AG04449 (cell line): Measurements from ENCODE around the gene TFAP2B.

Experiments
- CTCF ChIA-PET: fragments of 350-600 bp; formaldehyde crosslinking; extraction: SDS; loops from one replicate; lab custom pipeline; 2021; ENCODE audit warnings: antibody characterized with exemption; lab: Yijun Ruan, JAX
- POLR2A ChIA-PET: fragments of 400-600, 350-600 bp; formaldehyde crosslinking; extraction: SDS; loops from one replicate; lab custom pipeline; 2020; ENCODE audit warnings: antibody characterized with exemption, inconsistent platforms; lab: Yijun Ruan, JAX
- DNase-seq: peaks from one replicate; pipeline ENCODE4 v3.0.0-alpha.2; 2010; ENCODE audit warnings: low read depth, low spot score
- H3K4me3 ChIP-seq: 2 replicates; pipeline ENCODE4 v1.5.1; 2011; ENCODE audit warnings: low read depth, mild to moderate bottlenecking, control low read depth, low read length
- TF ChIP-seq, protein P1 (sequence below): IDR thresholded peaks from one replicate; pipeline ENCODE4 v1.5.1; 2011; ENCODE audit warnings: mild to moderate bottlenecking, moderate library complexity, low read length, control low read depth, inconsistent platforms; ENCODE audit not compliant: insufficient read depth; ENCODE audit errors: missing control alignments

Gene TFAP2B

DNA sequence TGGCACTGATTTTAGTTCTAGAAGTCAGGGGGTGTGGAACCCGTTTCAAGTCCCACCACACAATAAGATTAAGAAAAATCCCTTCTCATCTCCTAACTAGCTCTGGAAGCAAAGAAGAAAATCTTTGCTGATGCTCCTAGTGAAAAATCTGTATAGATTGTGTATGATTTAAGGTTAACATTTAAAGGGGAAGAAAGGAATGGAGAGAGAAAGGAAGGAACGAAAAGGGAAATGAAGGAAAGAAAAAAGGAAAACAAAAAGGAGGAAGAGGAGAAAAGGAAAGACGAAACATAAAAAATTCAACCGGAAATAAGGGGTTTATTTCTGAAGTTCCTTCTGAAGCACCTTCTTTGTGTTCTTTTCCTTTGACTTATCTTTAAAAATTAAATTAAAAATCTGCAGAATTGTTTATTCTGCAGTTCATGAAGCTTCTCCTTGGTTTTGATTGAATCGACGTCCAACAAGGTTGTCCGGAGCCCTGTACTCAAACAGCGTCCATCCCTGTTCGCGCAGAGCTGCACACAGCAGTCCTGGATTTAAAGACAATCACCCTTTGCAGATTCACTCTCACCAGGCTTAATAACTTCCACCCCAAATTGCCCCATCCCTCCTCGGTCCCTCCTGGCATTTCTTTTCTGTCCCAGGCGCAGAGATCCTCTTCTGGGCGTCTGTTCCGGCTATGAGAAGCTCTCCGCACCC, 1.6 kb upstream of the TFAP2B start:
- TF ChIP-seq, protein P1, sequence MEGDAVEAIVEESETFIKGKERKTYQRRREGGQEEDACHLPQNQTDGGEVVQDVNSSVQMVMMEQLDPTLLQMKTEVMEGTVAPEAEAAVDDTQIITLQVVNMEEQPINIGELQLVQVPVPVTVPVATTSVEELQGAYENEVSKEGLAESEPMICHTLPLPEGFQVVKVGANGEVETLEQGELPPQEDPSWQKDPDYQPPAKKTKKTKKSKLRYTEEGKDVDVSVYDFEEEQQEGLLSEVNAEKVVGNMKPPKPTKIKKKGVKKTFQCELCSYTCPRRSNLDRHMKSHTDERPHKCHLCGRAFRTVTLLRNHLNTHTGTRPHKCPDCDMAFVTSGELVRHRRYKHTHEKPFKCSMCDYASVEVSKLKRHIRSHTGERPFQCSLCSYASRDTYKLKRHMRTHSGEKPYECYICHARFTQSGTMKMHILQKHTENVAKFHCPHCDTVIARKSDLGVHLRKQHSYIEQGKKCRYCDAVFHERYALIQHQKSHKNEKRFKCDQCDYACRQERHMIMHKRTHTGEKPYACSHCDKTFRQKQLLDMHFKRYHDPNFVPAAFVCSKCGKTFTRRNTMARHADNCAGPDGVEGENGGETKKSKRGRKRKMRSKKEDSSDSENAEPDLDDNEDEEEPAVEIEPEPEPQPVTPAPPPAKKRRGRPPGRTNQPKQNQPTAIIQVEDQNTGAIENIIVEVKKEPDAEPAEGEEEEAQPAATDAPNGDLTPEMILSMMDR: no peak
- H3K4me3 ChIP-seq: no peak overlapping the region
- ChIA-PET CTCF (interaction anchor here (1.2 to 2.3 kb wide), 3 partner anchors 28 to 1207 kb away, joined by 3 to 14 read pairs (median 4); no protein-coding TSS in a partner anchor), POLR2A (no interaction called here)
- no peak for DNase-seq

DNA sequence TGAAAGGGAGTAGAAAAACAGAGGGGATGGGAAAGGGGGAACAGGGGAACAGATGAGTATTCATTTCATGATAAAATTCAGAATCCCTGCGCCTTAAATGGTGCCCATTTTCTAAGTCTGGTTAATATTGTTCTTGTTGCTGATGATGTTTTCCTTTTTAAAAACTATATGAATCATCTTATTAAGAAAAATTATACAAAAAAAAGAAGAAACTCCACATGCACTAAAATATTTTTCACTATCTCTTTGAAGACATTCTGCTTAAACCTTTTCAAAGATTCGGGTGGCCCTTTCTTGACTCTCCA, 1.1 kb upstream of the TFAP2B start:
- no peak overlapping the region for H3K4me3 ChIP-seq
- TF ChIP-seq, protein P1: no peak
- ChIA-PET POLR2A (no interaction called here), CTCF (interaction anchor here (1.2 to 2.3 kb wide), 2 partner anchors 27 to 1142 kb away, joined by 3 to 14 read pairs; no protein-coding TSS in a partner anchor)
- no peak for DNase-seq

DNA sequence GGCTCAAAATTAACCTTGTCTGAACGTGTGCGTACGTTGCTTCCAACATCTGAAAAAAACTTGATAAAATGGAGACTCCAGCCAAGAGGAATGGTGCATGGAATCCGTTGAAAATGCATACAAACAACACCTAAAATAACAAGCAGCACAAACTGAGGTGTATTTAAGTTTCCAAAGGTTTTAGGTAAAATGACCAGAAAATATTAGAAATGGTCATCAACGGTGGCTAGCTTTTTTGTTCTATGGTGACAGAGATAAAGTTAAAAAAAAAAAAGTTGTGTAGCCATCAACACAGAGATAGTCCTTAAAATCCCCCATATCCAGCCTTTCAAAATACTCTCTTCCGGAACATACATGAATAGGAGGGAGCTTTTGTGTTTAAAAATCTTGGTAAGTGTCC, 651 bp upstream of the TFAP2B start:
- DNase-seq: no peak
- no peak overlapping the region for H3K4me3 ChIP-seq
- ChIA-PET CTCF (interaction anchor here (1.2 to 2.1 kb wide), 2 partner anchors 12 to 27 kb away, joined by 3 to 4 read pairs; no protein-coding TSS in a partner anchor), POLR2A (no interaction called here)
- TF ChIP-seq, protein P1: no peak

GRCh38 chr6:50819466-50819903, 814 bp downstream of the TFAP2B start:
- no peak for DNase-seq
- H3K4me3 ChIP-seq: no peak overlapping the region; the same call in 1 of the 2 replicates
- ChIA-PET POLR2A (interaction anchor here (0.5 kb wide), 1 partner anchor 299 kb away, joined by 3 read pairs; no protein-coding TSS in a partner anchor), CTCF (interaction anchor here (1.2 to 2.1 kb wide), 2 partner anchors 10 to 1140 kb away, joined by 3 to 4 read pairs; no protein-coding TSS in a partner anchor)
- TF ChIP-seq, protein P1: no peak

- CTCF ChIA-PET: interaction anchor here (2.1 kb wide), 1 partner anchor 10 kb away, joined by 4 read pairs; no protein-coding TSS in a partner anchor
- DNase-seq: no peak
- POLR2A ChIA-PET: interaction anchor here (0.5 kb wide), 1 partner anchor 298 kb away, joined by 3 read pairs; no protein-coding TSS in a partner anchor
- TF ChIP-seq, protein P1: no peak
- H3K4me3 ChIP-seq: no peak overlapping the region
These were observed 1.5 kb downstream of the TFAP2B start for GRCh38 chr6:50819904-50820868.
